ENCODE results near the gene CD93.

The CD93 gene

GRCh38 chr20:23114018-23114417 lies 27.9 kb upstream of the CD93 start:
- TF ChIP-seq, protein P1, sequence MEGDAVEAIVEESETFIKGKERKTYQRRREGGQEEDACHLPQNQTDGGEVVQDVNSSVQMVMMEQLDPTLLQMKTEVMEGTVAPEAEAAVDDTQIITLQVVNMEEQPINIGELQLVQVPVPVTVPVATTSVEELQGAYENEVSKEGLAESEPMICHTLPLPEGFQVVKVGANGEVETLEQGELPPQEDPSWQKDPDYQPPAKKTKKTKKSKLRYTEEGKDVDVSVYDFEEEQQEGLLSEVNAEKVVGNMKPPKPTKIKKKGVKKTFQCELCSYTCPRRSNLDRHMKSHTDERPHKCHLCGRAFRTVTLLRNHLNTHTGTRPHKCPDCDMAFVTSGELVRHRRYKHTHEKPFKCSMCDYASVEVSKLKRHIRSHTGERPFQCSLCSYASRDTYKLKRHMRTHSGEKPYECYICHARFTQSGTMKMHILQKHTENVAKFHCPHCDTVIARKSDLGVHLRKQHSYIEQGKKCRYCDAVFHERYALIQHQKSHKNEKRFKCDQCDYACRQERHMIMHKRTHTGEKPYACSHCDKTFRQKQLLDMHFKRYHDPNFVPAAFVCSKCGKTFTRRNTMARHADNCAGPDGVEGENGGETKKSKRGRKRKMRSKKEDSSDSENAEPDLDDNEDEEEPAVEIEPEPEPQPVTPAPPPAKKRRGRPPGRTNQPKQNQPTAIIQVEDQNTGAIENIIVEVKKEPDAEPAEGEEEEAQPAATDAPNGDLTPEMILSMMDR (IDR thresholded peaks at IDR 0.05; ENCODE audit: extremely low read depth, missing control alignments), result no peak
- no peak for DNase-seq (ENCODE audit: low spot score)

- no peak for DNase-seq (ENCODE audit: low spot score)
- TF ChIP-seq, protein P1 (IDR thresholded peaks at IDR 0.05; ENCODE audit: extremely low read depth, missing control alignments), result no peak
Observed at GRCh38 chr20:23112595-23112994, 26.5 kb upstream of the CD93 start.

- TF ChIP-seq, protein P1 (IDR thresholded peaks at IDR 0.05; ENCODE audit: extremely low read depth, missing control alignments), result no peak
- DNase-seq (ENCODE audit: low spot score), result no peak
Observed at GRCh38 chr20:23111944-23112342, 25.8 kb upstream of the CD93 start.

GRCh38 chr20:23111307-23111943 lies 25.3 kb upstream of the CD93 start:
- TF ChIP-seq, protein P1 (IDR thresholded peaks at IDR 0.05; ENCODE audit: extremely low read depth, missing control alignments), result no peak
- no peak for DNase-seq (ENCODE audit: low spot score)

- DNase-seq (ENCODE audit: low spot score), result no peak
- TF ChIP-seq, protein P1 (IDR thresholded peaks at IDR 0.05; ENCODE audit: extremely low read depth, missing control alignments), result no peak
Observed at GRCh38 chr20:23108871-23109270, 22.7 kb upstream of the CD93 start.

DNA sequence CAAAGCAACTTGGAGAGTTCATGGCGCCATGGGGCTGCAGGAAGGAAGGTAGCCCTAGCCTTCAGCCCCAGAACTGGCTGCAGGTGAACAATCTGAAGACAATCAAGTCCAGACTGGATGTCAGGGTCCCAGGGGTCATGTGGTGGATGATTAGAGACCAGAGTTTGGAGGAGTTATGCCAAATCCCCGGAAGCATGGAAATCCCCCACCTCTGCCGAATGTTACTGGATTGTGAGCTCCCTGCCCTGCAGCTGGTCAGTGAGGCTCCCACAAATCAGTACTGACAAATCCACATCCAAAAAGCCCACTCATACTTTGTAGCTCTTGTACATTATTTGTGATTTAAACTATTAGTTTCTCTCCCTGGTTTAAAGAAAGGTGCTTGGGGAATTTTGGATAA lies 21.3 kb upstream of the CD93 start:
- TF ChIP-seq, protein P1 (IDR thresholded peaks at IDR 0.05; ENCODE audit: extremely low read depth, missing control alignments), result no peak
- DNase-seq (ENCODE audit: low spot score), result no peak

- TF ChIP-seq, protein P1 (IDR thresholded peaks at IDR 0.05; ENCODE audit: extremely low read depth, missing control alignments), result no peak
- no peak for DNase-seq (ENCODE audit: low spot score)
Observed at GRCh38 chr20:23106271-23106851, 20.2 kb upstream of the CD93 start.

Data from GM20000 (cell line).